Measurements from ENCODE around the gene ZBTB46.

DNA sequence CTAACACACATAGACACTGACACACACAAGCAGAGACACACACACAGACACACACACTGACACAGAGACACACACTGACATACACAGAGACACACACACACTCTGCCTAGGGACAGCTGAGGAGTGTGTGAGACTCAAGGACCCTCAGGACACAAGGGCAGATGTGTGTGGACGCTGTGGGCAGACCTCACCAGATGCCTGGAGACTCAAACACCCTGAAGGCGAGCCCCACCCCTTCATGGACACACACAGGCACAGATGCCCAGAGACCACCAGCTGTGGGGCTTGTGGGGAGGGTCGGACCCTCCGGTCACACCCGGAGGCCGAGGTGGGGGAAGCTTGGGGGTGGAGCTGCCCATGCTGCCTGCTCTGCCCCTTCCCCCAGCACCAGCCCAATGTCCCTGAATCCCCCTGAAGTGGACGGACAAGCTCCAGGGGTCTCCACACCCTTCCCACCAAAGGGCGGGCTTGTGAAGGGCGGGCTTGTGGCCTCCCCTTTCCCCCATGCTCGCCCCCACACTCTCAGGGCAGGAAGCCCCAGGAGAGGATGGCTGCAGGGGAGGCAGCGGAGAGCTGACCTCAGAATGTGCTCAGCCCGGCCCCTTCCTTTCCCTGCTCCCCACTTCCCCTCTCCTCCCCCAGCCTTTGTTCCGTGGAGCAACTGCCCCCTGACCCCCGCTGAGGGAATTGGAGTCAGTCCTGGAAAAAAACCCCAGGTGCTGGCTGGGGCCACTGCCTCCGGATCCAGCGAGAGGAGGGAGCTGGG, 16.4 kb upstream of the ZBTB46 start:
- TF ChIP-seq, protein P1, sequence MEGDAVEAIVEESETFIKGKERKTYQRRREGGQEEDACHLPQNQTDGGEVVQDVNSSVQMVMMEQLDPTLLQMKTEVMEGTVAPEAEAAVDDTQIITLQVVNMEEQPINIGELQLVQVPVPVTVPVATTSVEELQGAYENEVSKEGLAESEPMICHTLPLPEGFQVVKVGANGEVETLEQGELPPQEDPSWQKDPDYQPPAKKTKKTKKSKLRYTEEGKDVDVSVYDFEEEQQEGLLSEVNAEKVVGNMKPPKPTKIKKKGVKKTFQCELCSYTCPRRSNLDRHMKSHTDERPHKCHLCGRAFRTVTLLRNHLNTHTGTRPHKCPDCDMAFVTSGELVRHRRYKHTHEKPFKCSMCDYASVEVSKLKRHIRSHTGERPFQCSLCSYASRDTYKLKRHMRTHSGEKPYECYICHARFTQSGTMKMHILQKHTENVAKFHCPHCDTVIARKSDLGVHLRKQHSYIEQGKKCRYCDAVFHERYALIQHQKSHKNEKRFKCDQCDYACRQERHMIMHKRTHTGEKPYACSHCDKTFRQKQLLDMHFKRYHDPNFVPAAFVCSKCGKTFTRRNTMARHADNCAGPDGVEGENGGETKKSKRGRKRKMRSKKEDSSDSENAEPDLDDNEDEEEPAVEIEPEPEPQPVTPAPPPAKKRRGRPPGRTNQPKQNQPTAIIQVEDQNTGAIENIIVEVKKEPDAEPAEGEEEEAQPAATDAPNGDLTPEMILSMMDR (IDR thresholded peaks at IDR 0.05): no peak
- no peak for TF ChIP-seq EP300 (IDR thresholded peaks at IDR 0.05)
